ENCODE data around the gene UQCRFS1. TPM values are rescaled to one million over a fixed set of nuclear protein-coding genes. Genes with fewer than 3 reads are reported as not detected.

UQCRFS1 gene
- total RNA-seq, 2 donors from 2014 or later: 30.3 to 41.3 TPM

DNA sequence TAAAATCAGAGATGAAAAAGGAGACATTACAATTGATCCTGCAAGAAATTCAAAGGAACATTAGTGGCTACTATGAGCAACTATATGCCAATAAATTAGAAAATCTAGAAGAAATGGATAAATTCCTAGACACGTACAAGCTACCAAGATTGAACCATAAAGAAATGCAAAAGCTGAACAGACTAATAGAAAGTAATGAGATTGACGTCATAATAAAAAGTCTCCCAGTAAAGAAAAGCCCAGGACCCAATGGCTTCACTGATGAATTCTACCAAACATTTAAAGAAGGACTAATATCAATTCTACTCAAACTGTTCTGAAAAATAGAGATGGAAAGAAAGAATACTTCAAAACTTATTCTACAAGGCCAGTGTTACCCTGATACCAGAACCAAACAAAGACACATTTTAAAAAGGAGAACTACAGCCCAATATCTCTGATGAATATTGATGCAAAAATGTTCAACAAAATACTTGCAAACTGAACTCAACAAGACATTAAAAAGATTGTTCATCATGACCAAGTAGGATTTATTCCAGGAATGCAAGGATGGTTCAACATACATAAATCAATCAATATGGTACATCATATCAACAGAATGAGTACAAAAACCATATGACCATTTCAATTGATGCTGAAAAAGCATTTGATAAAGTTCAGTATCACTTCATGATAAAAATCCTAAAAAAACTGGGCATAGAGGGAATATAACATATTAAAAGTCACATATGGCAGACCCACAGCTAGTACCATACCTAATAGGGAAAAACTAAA is 35.8 kb downstream of the UQCRFS1 start:
- DNase-seq (ENCODE audit: low spot score): no peak
- intact Hi-C loops (cut with DNase I): no loop called here
- no peaks in the 10 kb centered on the region for H3K4me1 ChIP-seq (replicated peaks)
- no peaks in the 10 kb centered on the region for H3K36me3 ChIP-seq
- no peak overlapping the region for H3K27ac ChIP-seq
- no peaks in the 10 kb centered on the region for H3K27me3 ChIP-seq (replicated peaks; ENCODE audit: insufficient read depth)
- TF ChIP-seq POLR2AphosphoS5 (IDR thresholded peaks at IDR 0.05) (no peak), POLR2A (IDR thresholded peaks at IDR 0.05) (no peak)
- TF ChIP-seq, protein P1, sequence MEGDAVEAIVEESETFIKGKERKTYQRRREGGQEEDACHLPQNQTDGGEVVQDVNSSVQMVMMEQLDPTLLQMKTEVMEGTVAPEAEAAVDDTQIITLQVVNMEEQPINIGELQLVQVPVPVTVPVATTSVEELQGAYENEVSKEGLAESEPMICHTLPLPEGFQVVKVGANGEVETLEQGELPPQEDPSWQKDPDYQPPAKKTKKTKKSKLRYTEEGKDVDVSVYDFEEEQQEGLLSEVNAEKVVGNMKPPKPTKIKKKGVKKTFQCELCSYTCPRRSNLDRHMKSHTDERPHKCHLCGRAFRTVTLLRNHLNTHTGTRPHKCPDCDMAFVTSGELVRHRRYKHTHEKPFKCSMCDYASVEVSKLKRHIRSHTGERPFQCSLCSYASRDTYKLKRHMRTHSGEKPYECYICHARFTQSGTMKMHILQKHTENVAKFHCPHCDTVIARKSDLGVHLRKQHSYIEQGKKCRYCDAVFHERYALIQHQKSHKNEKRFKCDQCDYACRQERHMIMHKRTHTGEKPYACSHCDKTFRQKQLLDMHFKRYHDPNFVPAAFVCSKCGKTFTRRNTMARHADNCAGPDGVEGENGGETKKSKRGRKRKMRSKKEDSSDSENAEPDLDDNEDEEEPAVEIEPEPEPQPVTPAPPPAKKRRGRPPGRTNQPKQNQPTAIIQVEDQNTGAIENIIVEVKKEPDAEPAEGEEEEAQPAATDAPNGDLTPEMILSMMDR (IDR thresholded peaks at IDR 0.05): no peak
- H3K4me3 ChIP-seq: no peak overlapping the region
- H3K9me3 ChIP-seq: no peaks in the 10 kb centered on the region
- 80% methylated on average over 2 of the region's 2 CpGs for WGBS

DNA sequence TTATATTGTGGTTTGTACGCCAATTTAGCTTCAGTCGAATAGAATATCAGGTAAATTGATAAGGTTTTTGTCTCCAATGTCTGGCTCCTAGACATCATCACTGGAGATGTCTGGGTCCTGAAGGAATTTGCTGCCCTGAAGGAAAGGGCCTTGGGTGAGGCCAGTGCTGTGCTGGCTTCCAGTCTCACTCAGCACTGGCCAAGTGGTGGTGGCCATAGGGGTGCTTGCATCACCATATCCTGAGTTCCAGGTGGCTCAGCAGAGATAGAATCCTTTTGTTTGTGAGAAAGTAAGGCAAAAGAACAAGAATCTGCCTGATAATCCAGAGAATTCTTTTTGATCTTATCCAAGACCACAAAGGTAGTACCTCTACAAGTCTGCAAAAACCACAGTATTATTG is 39.1 kb downstream of the UQCRFS1 start:
- no peak for DNase-seq (ENCODE audit: low spot score)
- Histone ChIP-seq H3K27me3 (replicated peaks; ENCODE audit: insufficient read depth) (no peaks in the 10 kb centered on the region), H3K4me1 (replicated peaks) (no peaks in the 10 kb centered on the region), H3K27ac (no peak overlapping the region), H3K36me3 (no peaks in the 10 kb centered on the region), H3K4me3 (no peak overlapping the region), H3K9me3 (no peaks in the 10 kb centered on the region)
- intact Hi-C loops (cut with DNase I): no loop called here
- TF ChIP-seq POLR2A (IDR thresholded peaks at IDR 0.05): no peak
- TF ChIP-seq, protein P1 (IDR thresholded peaks at IDR 0.05): no peak
- no peak for TF ChIP-seq POLR2AphosphoS5 (IDR thresholded peaks at IDR 0.05)
- 48% methylated on average over 2 of the region's 2 CpGs for WGBS

DNA sequence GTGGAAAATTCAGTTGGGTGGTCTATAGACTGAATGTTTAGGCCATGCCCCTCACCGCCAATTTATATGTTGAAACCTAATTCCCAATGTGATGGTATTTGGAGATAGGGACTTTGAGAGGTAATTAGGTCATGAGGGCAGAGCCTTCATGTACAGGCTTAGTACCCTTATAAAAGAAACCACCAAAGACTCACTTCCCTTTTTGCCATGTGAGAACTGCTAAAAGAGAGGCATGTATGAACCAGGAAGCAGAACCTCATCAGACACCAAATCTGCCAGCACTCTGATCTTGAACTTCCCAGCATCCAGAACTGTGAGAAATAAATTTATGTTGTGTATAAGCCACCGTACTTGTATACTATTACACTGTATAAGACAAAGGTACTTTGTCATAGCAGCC is 40.6 kb downstream of the UQCRFS1 start:
- TF ChIP-seq POLR2A (IDR thresholded peaks at IDR 0.05) (no peak), POLR2AphosphoS5 (IDR thresholded peaks at IDR 0.05) (no peak)
- TF ChIP-seq, protein P1 (IDR thresholded peaks at IDR 0.05): no peak
- no peaks in the 10 kb centered on the region for H3K36me3 ChIP-seq
- DNase-seq (ENCODE audit: low spot score): no peak
- intact Hi-C loops (cut with DNase I): no loop called here
- WGBS: 75% methylated on average over 2 of the region's 2 CpGs
- no peaks in the 10 kb centered on the region for H3K9me3 ChIP-seq
- H3K4me1 ChIP-seq (replicated peaks): no peaks in the 10 kb centered on the region
- no peak overlapping the region for H3K27ac ChIP-seq
- no peak overlapping the region for H3K4me3 ChIP-seq
- H3K27me3 ChIP-seq (replicated peaks; ENCODE audit: insufficient read depth): no peaks in the 10 kb centered on the region

DNA sequence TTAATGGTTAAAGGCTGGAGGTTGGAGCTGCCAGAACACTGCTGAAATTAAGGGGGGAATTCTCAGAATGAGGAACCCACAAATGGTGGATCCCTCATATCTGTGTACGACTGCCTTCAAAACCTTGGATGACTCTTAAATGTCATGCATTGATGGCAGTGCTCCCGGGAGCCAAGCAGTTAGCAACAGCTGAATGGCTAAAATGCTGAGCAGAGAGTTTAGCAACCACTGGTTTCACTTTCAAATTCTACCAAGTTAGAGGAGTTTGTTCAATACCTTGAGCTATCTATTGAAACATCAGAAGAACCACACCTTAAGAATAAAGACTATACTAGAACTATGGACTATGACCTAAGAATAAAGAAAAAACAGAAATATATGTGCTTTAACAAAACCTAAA is 41.4 kb downstream of the UQCRFS1 start:
- no peak overlapping the region for H3K4me3 ChIP-seq
- no peaks in the 10 kb centered on the region for H3K36me3 ChIP-seq
- DNase-seq (ENCODE audit: low spot score): no peak
- H3K27ac ChIP-seq: no peak overlapping the region
- no peaks in the 10 kb centered on the region for H3K27me3 ChIP-seq (replicated peaks; ENCODE audit: insufficient read depth)
- WGBS: 84% methylated on average over 2 of the region's 2 CpGs
- H3K4me1 ChIP-seq (replicated peaks): no peaks in the 10 kb centered on the region
- intact Hi-C loops (cut with DNase I): no loop called here
- no peaks in the 10 kb centered on the region for H3K9me3 ChIP-seq
- TF ChIP-seq POLR2AphosphoS5 (IDR thresholded peaks at IDR 0.05) (no peak), POLR2A (IDR thresholded peaks at IDR 0.05) (no peak)
- TF ChIP-seq, protein P1 (IDR thresholded peaks at IDR 0.05): no peak

DNA sequence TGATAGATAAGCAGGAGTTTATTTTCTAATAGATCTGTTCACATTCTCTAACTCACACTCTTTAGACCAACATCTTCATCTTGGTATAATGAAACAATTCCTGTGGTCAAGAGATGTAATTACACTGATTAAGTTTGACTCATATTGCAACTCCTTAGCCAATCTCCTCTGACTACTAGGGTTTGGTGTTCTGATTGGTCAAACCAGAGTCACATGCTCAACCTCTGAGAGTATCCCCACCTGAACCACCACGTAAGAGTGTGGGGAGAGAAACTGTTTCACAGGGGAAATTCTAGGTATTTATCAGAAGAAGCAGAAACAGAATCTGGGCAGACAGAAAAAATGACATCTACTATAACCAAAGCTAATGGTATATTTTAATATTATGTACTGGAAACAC is 42.4 kb downstream of the UQCRFS1 start:
- no peaks in the 10 kb centered on the region for H3K27me3 ChIP-seq (replicated peaks; ENCODE audit: insufficient read depth)
- WGBS: 38% methylated on average over 1 of the region's 1 CpG
- intact Hi-C loops (cut with DNase I): no loop called here

More for the DNA sequence above, 42.4 kb downstream of the UQCRFS1 start:
- no peaks in the 10 kb centered on the region for H3K4me1 ChIP-seq (replicated peaks)
- H3K9me3 ChIP-seq: no peaks in the 10 kb centered on the region
- no peak for TF ChIP-seq POLR2AphosphoS5 (IDR thresholded peaks at IDR 0.05)
- TF ChIP-seq POLR2A (IDR thresholded peaks at IDR 0.05): no peak
- TF ChIP-seq, protein P1 (IDR thresholded peaks at IDR 0.05): no peak
- DNase-seq (ENCODE audit: low spot score): no peak
- H3K36me3 ChIP-seq: no peaks in the 10 kb centered on the region
- H3K27ac ChIP-seq: no peak overlapping the region
- H3K4me3 ChIP-seq: no peak overlapping the region

Data from prostate gland (tissue), 2 donors.